HEK293T (cell line): ENCODE results near the gene TTC38.

Source experiments
- CTCF ChIA-PET: fragments of 350-600 bp; formaldehyde crosslinking; extraction: SDS; loops from one replicate; lab custom pipeline; 2021; ENCODE audit warnings: antibody characterized with exemption, inconsistent platforms; lab: Yijun Ruan, JAX
- POLR2A ChIA-PET: fragments of 350-600 bp; formaldehyde crosslinking; extraction: SDS; loops from one replicate; lab custom pipeline; 2020; ENCODE audit warnings: antibody characterized with exemption, inconsistent platforms; lab: Yijun Ruan, JAX
- DNase-seq: peaks from one replicate; pipeline ENCODE4 v3.0.0; 2012; ENCODE audit warnings: mixed read lengths; ENCODE audit errors: extremely low spot score
- ARNT ChIP-seq: fragments of 450-650 bp; IDR thresholded peaks from 2 replicates; pipeline ENCODE4 v1.6.1; 2017; ENCODE audit warnings: mild to moderate bottlenecking
- BHLHE40 ChIP-seq: fragments of 450-650 bp; IDR thresholded peaks from 2 replicates; pipeline ENCODE4 v1.6.1; 2016; ENCODE audit warnings: mild to moderate bottlenecking, moderate library complexity, borderline replicate concordance
- CTBP1 ChIP-seq: fragments of 450-650 bp; IDR thresholded peaks from 2 replicates; pipeline ENCODE4 v1.6.1; 2016; ENCODE audit warnings: borderline replicate concordance
- ELF4 ChIP-seq: fragments of 450-650 bp; IDR thresholded peaks from 2 replicates; pipeline ENCODE4 v1.6.1; 2017; ENCODE audit warnings: antibody characterized with exemption
- FOXA1 ChIP-seq: fragments of 450-650 bp; IDR thresholded peaks from 2 replicates; pipeline ENCODE4 v1.6.1; 2016; ENCODE audit warnings: mild to moderate bottlenecking
- FOXK2 ChIP-seq: fragments of 450-650 bp; IDR thresholded peaks from 2 replicates; pipeline ENCODE4 v1.6.1; 2016; ENCODE audit warnings: mild to moderate bottlenecking
- FOXM1 ChIP-seq: fragments of 450-650 bp; IDR thresholded peaks from 2 replicates; pipeline ENCODE4 v1.6.1; 2017; ENCODE audit warnings: mild to moderate bottlenecking, borderline replicate concordance
- HDGF ChIP-seq: fragments of 450-650 bp; IDR thresholded peaks from 2 replicates; pipeline ENCODE4 v1.6.1; 2017; ENCODE audit warnings: antibody characterized with exemption, borderline replicate concordance
- L3MBTL2 ChIP-seq: fragments of 450-650 bp; conservative IDR thresholded peaks from 2 replicates; pipeline ENCODE4 v1.6.1; 2016; ENCODE audit warnings: mild to moderate bottlenecking
- LEF1 ChIP-seq: fragments of 450-650 bp; IDR thresholded peaks from 2 replicates; pipeline ENCODE4 v1.6.1; 2017; ENCODE audit warnings: mild to moderate bottlenecking, borderline replicate concordance
- NFRKB ChIP-seq: fragments of 450-650 bp; IDR thresholded peaks from 2 replicates; pipeline ENCODE4 v1.6.1; 2016; ENCODE audit warnings: mild to moderate bottlenecking, moderate library complexity
- PKNOX1 ChIP-seq: fragments of 450-650 bp; IDR thresholded peaks from 2 replicates; pipeline ENCODE4 v1.6.1; 2016
- SP1 ChIP-seq: fragments of 450-650 bp; IDR thresholded peaks from 2 replicates; pipeline ENCODE4 v1.6.1; 2017
- SUZ12 ChIP-seq: fragments of 450-650 bp; IDR thresholded peaks from 2 replicates; pipeline ENCODE4 v1.6.1; 2016; ENCODE audit warnings: mild to moderate bottlenecking
- TARDBP ChIP-seq: fragments of 450-650 bp; IDR thresholded peaks from 2 replicates; pipeline ENCODE4 v1.6.1; 2016
- ZNF384 ChIP-seq: fragments of 450-650 bp; IDR thresholded peaks from 2 replicates; pipeline ENCODE4 v1.6.1; 2016

Gene TTC38

GRCh38 chr22:46295277-46295971 is 27.6 kb downstream of the TTC38 start:
- TF ChIP-seq FOXK2 (no peak), SP1 (no peak), ELF4 (no peak), NFRKB (no peak), LEF1 (no peak), CTBP1 (no peak), BHLHE40 (no peak), TARDBP (no peak), FOXM1 (no peak), HDGF (no peak), ZNF384 (no peak), FOXA1 (no peak), SUZ12 (no peak), L3MBTL2 (no peak), PKNOX1 (no peak)
- DNase-seq = no peak
- CTCF ChIA-PET = interaction anchor here (1.6 kb wide), 1 partner anchor 173 kb away, joined by 8 read pairs; no protein-coding TSS in a partner anchor
- POLR2A ChIA-PET = interaction anchor here (1.0 to 2.2 kb wide), 7 partner anchors 9 to 173 kb away, joined by 4 to 11 read pairs (median 7); partner anchors contain the start of gene TTC38

- ChIA-PET CTCF (interaction anchor here (1.0 to 1.6 kb wide), 2 partner anchors 116 to 174 kb away, joined by 3 to 8 read pairs; no protein-coding TSS in a partner anchor), POLR2A (interaction anchor here (0.6 to 2.2 kb wide), 14 partner anchors 8 to 261 kb away, joined by 3 to 11 read pairs (median 6); partner anchors contain the start of genes CDPF1, CELSR1 and TTC38)
- peak; percentile 91 for TF ChIP-seq ELF4
- TF ChIP-seq FOXM1 = peak; percentile 96
- TF ChIP-seq L3MBTL2 = peak; percentile 48; the same call in 1 of the 2 replicates
- no peak for TF ChIP-seq SUZ12
- TF ChIP-seq ZNF384 = no peak
- peak; percentile 99 for DNase-seq
These were observed 28.7 kb downstream of the TTC38 start, which contains the start of gene GTSE1 for GRCh38 chr22:46296257-46297150. Gene GTSE1 (plus strand): TSS chr22:46296870. CDS start chr22:46297401, 531 bp downstream.

GRCh38 chr22:46297151-46297812 is 29.5 kb downstream of the TTC38 start:
- POLR2A ChIA-PET = interaction anchor here (1.2 to 2.2 kb wide), 6 partner anchors 13 to 262 kb away, joined by 3 to 11 read pairs (median 6); partner anchors contain the start of genes CDPF1 and CELSR1
- CTCF ChIA-PET = no interaction called here
- DNase-seq = peak; percentile 44
- TF ChIP-seq SUZ12 = no peak
- no peak for TF ChIP-seq ZNF384
- no peak for TF ChIP-seq FOXM1
- TF ChIP-seq ARNT = no peak
- TF ChIP-seq CTBP1 = no peak
- no peak for TF ChIP-seq BHLHE40
- no peak for TF ChIP-seq PKNOX1
- no peak for TF ChIP-seq L3MBTL2
- TF ChIP-seq TARDBP = no peak
- no peak for TF ChIP-seq HDGF
- TF ChIP-seq ELF4 = no peak
- TF ChIP-seq FOXA1 = no peak
- no peak for TF ChIP-seq LEF1
- no peak for TF ChIP-seq SP1
- TF ChIP-seq NFRKB = no peak
- no peak for TF ChIP-seq FOXK2

- ChIA-PET CTCF (interaction anchor here (1.1 kb wide), 1 partner anchor 48 kb away, joined by 3 read pairs; no protein-coding TSS in a partner anchor), POLR2A (no interaction called here)
- TF ChIP-seq ZNF384 = no peak
- TF ChIP-seq FOXA1 = no peak
- no peak for TF ChIP-seq BHLHE40
- TF ChIP-seq ARNT = no peak
- no peak for TF ChIP-seq FOXM1
- TF ChIP-seq SP1 = no peak
- no peak for TF ChIP-seq LEF1
- DNase-seq = no peak
These were observed 31.3 kb downstream of the TTC38 start for GRCh38 chr22:46299101-46299500.

GRCh38 chr22:46300491-46300890 is 32.7 kb downstream of the TTC38 start:
- no peak for TF ChIP-seq FOXM1
- TF ChIP-seq SP1 = no peak
- TF ChIP-seq CTBP1 = no peak
- no peak for TF ChIP-seq ARNT
- POLR2A ChIA-PET = no interaction called here
- CTCF ChIA-PET = no interaction called here
- DNase-seq = no peak

GRCh38 chr22:46303347-46303965 is 35.6 kb downstream of the TTC38 start:
- POLR2A ChIA-PET = no interaction called here
- no peak for DNase-seq

More at GRCh38 chr22:46303347-46303965, 35.6 kb downstream of the TTC38 start:
- CTCF ChIA-PET = interaction anchor here (0.6 kb wide), 1 partner anchor 398 kb away, joined by 3 read pairs; no protein-coding TSS in a partner anchor
- TF ChIP-seq FOXK2 (no peak), ELF4 (no peak), CTBP1 (no peak), FOXA1 (no peak), FOXM1 (no peak), PKNOX1 (no peak), LEF1 (no peak), NFRKB (no peak), SP1 (no peak), SUZ12 (no peak), L3MBTL2 (no peak), BHLHE40 (no peak), HDGF (no peak), ARNT (no peak)
